CD4-positive, alpha-beta T cell (primary cell): ENCODE results near the gene AOAH. TPM values are rescaled to one million over a fixed set of nuclear protein-coding genes. Genes with fewer than 3 reads are reported as not detected.

ENCODE experiments used
- ATAC-seq: fragments of 200-7000 bp; cut with Tn5 transposase; one replicate; pipeline ENCODE4 v1.10.0; 2022; ENCODE audit warnings: mild to moderate bottlenecking; ENCODE audit not compliant: poor library complexity
- CTCF ChIA-PET: fragments of 350-600 bp; sonication (Branson Sonifier 250); formaldehyde crosslinking; loops from one replicate; lab custom pipeline; 2021; ENCODE audit warnings: antibody characterized with exemption, inconsistent platforms; lab: Charles Lee
- POLR2A ChIA-PET: fragments of 350-600 bp; sonication (Branson Sonifier 250); formaldehyde crosslinking; loops from one replicate; lab custom pipeline; 2021; ENCODE audit warnings: antibody characterized with exemption, inconsistent platforms; lab: Charles Lee
- DNase-seq, 14 experiments: peaks; one replicate each; pipeline ENCODE4 v3.0.0-alpha.2; 2013 to 2020; ENCODE audit warnings: mixed read lengths in 2 of 14
- H3K27ac ChIP-seq, 2 donors: one replicate each; pipeline versions ENCODE4 v1.5.1 to v1.7.0; 2013; ENCODE audit warnings: low read length in 2 of 2, low read depth in 1 of 2, mild to moderate bottlenecking in 1 of 2
- H3K27me3 ChIP-seq, 2 experiments: 1 replicate in 1 of 2; 2 replicates in 1 of 2; pipeline versions ENCODE4 v1.6.1 to v1.7.0; 2013; ENCODE audit warnings: low read length in 2 of 2, control low read depth in 1 of 2, mild to moderate bottlenecking in 1 of 2, moderate library complexity in 1 of 2; ENCODE audit not compliant: insufficient read depth in 2 of 2, control insufficient read depth in 1 of 2
- H3K36me3 ChIP-seq: one replicate; pipeline ENCODE4 v1.6.1; 2013; ENCODE audit warnings: low read length, control low read depth; ENCODE audit not compliant: insufficient read depth
- H3K4me1 ChIP-seq: one replicate; pipeline ENCODE4 v1.6.1; 2013; ENCODE audit warnings: low read length, control low read depth; ENCODE audit not compliant: insufficient read depth
- H3K4me3 ChIP-seq: one replicate; pipeline ENCODE4 v1.5.1; 2013; ENCODE audit warnings: mild to moderate bottlenecking, low read length, moderate library complexity
- H3K9me3 ChIP-seq, 2 experiments: 1 replicate in 1 of 2; 2 replicates in 1 of 2; pipeline versions ENCODE4 v1.6.1 to v1.7.0; 2013; ENCODE audit warnings: low read length in 2 of 2, mild to moderate bottlenecking in 2 of 2, control low read depth in 1 of 2, moderate library complexity in 1 of 2; ENCODE audit not compliant: control insufficient read depth in 1 of 2, insufficient read depth in 1 of 2
- H3K27ac Mint-ChIP-seq: one replicate; pipeline ENCODE4 v1.8.0; 2020; ENCODE audit warnings: mixed read lengths
- H3K27me3 Mint-ChIP-seq: one replicate; pipeline ENCODE4 v1.8.0; 2021; ENCODE audit warnings: mixed read lengths
- H3K36me3 Mint-ChIP-seq: one replicate; pipeline ENCODE4 v1.8.0; 2021; ENCODE audit warnings: low read depth, mixed read lengths
- H3K4me1 Mint-ChIP-seq: one replicate; pipeline ENCODE4 v1.8.0; 2021; ENCODE audit warnings: low read depth, mixed read lengths
- H3K4me3 Mint-ChIP-seq: one replicate; pipeline ENCODE4 v1.8.0; 2020; ENCODE audit warnings: mild to moderate bottlenecking, mixed read lengths
- H3K9me3 Mint-ChIP-seq: one replicate; pipeline ENCODE4 v1.8.0; 2020; ENCODE audit warnings: mixed read lengths
- CTCF ChIP-seq: fragments of 200-600 bp; IDR thresholded peaks from one replicate; pipeline ENCODE4 v1.8.0; 2022; ENCODE audit warnings: antibody characterized with exemption, mild to moderate bottlenecking
- intact Hi-C, 2 experiments: fragments of 100-400 bp; cut with DNase I in 1 of 2; cut with micrococcal nuclease in 1 of 2; formaldehyde crosslinking; loops; one replicate each; pipeline versions ENCODE4 v1.15.1 to v1.9.0; 2023 to 2025; cut with DNase I, micrococcal nuclease
- total RNA-seq, 174 experiments: library from RNA in 2 of 174; stranded (reverse) in 2 of 174; gene quantifications; one replicate each; pipeline ENCODE4 v1.2.3 and lab custom pipeline; 2021 to 2026

AOAH gene
- total RNA-seq, 2 experiments from 2014 or later: 27.5 to 30.3 TPM

GRCh38 chr7:36724996-36725395 is 702 bp upstream of the AOAH start:
- H3K27me3 ChIP-seq: no peaks in the 10 kb centered on the region
- Mint-ChIP-seq H3K36me3 (peaks cover 6% of the 10 kb centered on the region), H3K27me3 (no peaks in the 10 kb centered on the region), H3K4me3 (peak overlapping the region; percentile 78), H3K27ac (peak overlapping the region; percentile 94), H3K9me3 (no peaks in the 10 kb centered on the region), H3K4me1 (peaks cover 87% of the 10 kb centered on the region)
- peaks cover 0 to 3% of the 10 kb centered on the region in 2 experiments for H3K9me3 ChIP-seq
- H3K4me3 ChIP-seq: no peak overlapping the region
- POLR2A ChIA-PET: interaction anchor here (0.7 to 8.4 kb wide), 5 partner anchors 10 to 1095 kb away, joined by 3 to 59 read pairs (median 4); no protein-coding TSS in a partner anchor
- no peak for TF ChIP-seq CTCF
- no peak for DNase-seq
- no peaks in the 10 kb centered on the region for H3K36me3 ChIP-seq
- no peak for ATAC-seq
- CTCF ChIA-PET: no interaction called here
- H3K4me1 ChIP-seq: peaks cover 59% of the 10 kb centered on the region
- peak overlapping the region; percentile 44 to 51 for H3K27ac ChIP-seq
- intact Hi-C loops: loop anchor here (1.0 to 10.0 kb wide), 8 partner anchors 38 to 152 kb away; no protein-coding TSS in a partner anchor

GRCh38 chr7:36723291-36723690 is 1.0 kb downstream of the AOAH start:
- peaks cover 95% of the 10 kb centered on the region for H3K4me1 Mint-ChIP-seq
- H3K4me3 Mint-ChIP-seq: peak overlapping the region; percentile 78
- Histone ChIP-seq H3K27me3 (no peaks in the 10 kb centered on the region), H3K9me3 (no peaks in the 10 kb centered on the region), H3K36me3 (no peaks in the 10 kb centered on the region), H3K4me1 (peaks cover 59% of the 10 kb centered on the region), H3K4me3 (peak overlapping the region; percentile 58), H3K27ac (peak overlapping the region in 1 of 2 donors; percentile 13)
- no peak for ATAC-seq
- H3K27me3 Mint-ChIP-seq: no peaks in the 10 kb centered on the region
- no peak for DNase-seq
- intact Hi-C loops: loop anchor here (5.0 to 10.0 kb wide), 4 partner anchors 36 to 154 kb away; no protein-coding TSS in a partner anchor
- H3K9me3 Mint-ChIP-seq: no peaks in the 10 kb centered on the region
- TF ChIP-seq CTCF: no peak
- peaks cover 11% of the 10 kb centered on the region for H3K36me3 Mint-ChIP-seq
- ChIA-PET CTCF (interaction anchor here (1.2 kb wide), 1 partner anchor 53 kb away, joined by 6 read pairs; no protein-coding TSS in a partner anchor), POLR2A (interaction anchor here (0.9 to 8.4 kb wide), 9 partner anchors 12 to 215 kb away, joined by 3 to 59 read pairs (median 4); no protein-coding TSS in a partner anchor)
- peak overlapping the region; percentile 94 for H3K27ac Mint-ChIP-seq

- Histone ChIP-seq H3K4me1 (peaks cover 32% of the 10 kb centered on the region), H3K27me3 (no peaks in the 10 kb centered on the region), H3K4me3 (no peak overlapping the region), H3K36me3 (no peaks in the 10 kb centered on the region), H3K9me3 (no peaks in the 10 kb centered on the region), H3K27ac (no peak overlapping the region)
- ChIA-PET CTCF (no interaction called here), POLR2A (interaction anchor here (2.5 to 8.4 kb wide), 2 partner anchors 40 to 60 kb away, joined by 7 to 59 read pairs; no protein-coding TSS in a partner anchor)
- intact Hi-C loops: no loop called here
- H3K27ac Mint-ChIP-seq: peak overlapping the region; percentile 94
- H3K4me1 Mint-ChIP-seq: peaks cover 67% of the 10 kb centered on the region
- no peak for TF ChIP-seq CTCF
- DNase-seq (no peak), ATAC-seq (no peak)
- H3K27me3 Mint-ChIP-seq: no peaks in the 10 kb centered on the region
- peaks cover 2% of the 10 kb centered on the region for H3K9me3 Mint-ChIP-seq
- peaks cover 34% of the 10 kb centered on the region for H3K36me3 Mint-ChIP-seq
- H3K4me3 Mint-ChIP-seq: peak overlapping the region; percentile 4
These were observed 5.1 kb downstream of the AOAH start for GRCh38 chr7:36719083-36719632.
